ENCODE data around the gene LRRC3C.
A peak's percentile ranks its signal among the peaks of the same experiment; 100 is the strongest.
"Not testable (repeated sequence)": the region's sequence is repeated elsewhere in the genome, so short reads cannot be mapped to it uniquely, and the experiment has no call there.

LRRC3C gene

GRCh38 chr17:39927101-39927928 lies at the start of gene LRRC3C, which contains the start of gene ORMDL3:
TSS of gene LRRC3C (plus strand) at chr17:39927732. CDS start at chr17:39941524, 13,792 bp downstream.
TSS of gene ORMDL3 (minus strand) at chr17:39927601. CDS start at chr17:39924203, 3,398 bp downstream.
- DNase-seq (ENCODE audit: low spot score), result peak; percentile 85

- DNase-seq (ENCODE audit: low spot score), result not testable (repeated sequence)
Measured at GRCh38 chr17:39886102-39886501, 41.4 kb upstream of the LRRC3C start.

GRCh38 chr17:39887078-39887477 lies 40.5 kb upstream of the LRRC3C start:
- no peak for DNase-seq (ENCODE audit: low spot score)

- DNase-seq (ENCODE audit: low spot score), result no peak
Measured at GRCh38 chr17:39889200-39889599, 38.3 kb upstream of the LRRC3C start.

- no peak for DNase-seq (ENCODE audit: low spot score)
Measured at GRCh38 chr17:39894681-39895376, 32.7 kb upstream of the LRRC3C start.

GRCh38 chr17:39898088-39898487 lies 29.4 kb upstream of the LRRC3C start:
- no peak for DNase-seq (ENCODE audit: low spot score)

- no peak for DNase-seq (ENCODE audit: low spot score)
Measured at GRCh38 chr17:39899215-39899614, 28.3 kb upstream of the LRRC3C start.

- DNase-seq (ENCODE audit: low spot score), result not testable (repeated sequence)
Measured at GRCh38 chr17:39902027-39902426, 25.5 kb upstream of the LRRC3C start.

GRCh38 chr17:39903158-39903884 lies 24.2 kb upstream of the LRRC3C start:
- no peak for DNase-seq (ENCODE audit: low spot score)

- DNase-seq (ENCODE audit: low spot score), result no peak
Measured at GRCh38 chr17:39904990-39905288, 22.6 kb upstream of the LRRC3C start.

GRCh38 chr17:39908789-39909352 lies 18.7 kb upstream of the LRRC3C start:
- DNase-seq (ENCODE audit: low spot score), result no peak

GRCh38 chr17:39913989-39914388 lies 13.5 kb upstream of the LRRC3C start:
- DNase-seq (ENCODE audit: low spot score), result no peak

- DNase-seq (ENCODE audit: low spot score), result no peak
Measured at GRCh38 chr17:39915559-39915958, 12.0 kb upstream of the LRRC3C start.

GRCh38 chr17:39916918-39917317 lies 10.6 kb upstream of the LRRC3C start:
- no peak for DNase-seq (ENCODE audit: low spot score)

GRCh38 chr17:39919087-39919683 lies 8.3 kb upstream of the LRRC3C start:
- DNase-seq (ENCODE audit: low spot score), result no peak

- DNase-seq (ENCODE audit: low spot score), result no peak
Measured at GRCh38 chr17:39920218-39921210, 7.0 kb upstream of the LRRC3C start.

GRCh38 chr17:39921323-39921722 lies 6.2 kb upstream of the LRRC3C start:
- no peak for DNase-seq (ENCODE audit: low spot score)

- no peak for DNase-seq (ENCODE audit: low spot score)
Measured at GRCh38 chr17:39922006-39922405, 5.5 kb upstream of the LRRC3C start.

GRCh38 chr17:39923230-39923629 lies 4.3 kb upstream of the LRRC3C start:
- no peak for DNase-seq (ENCODE audit: low spot score)

GRCh38 chr17:39923836-39924690 lies 3.5 kb upstream of the LRRC3C start:
- peak; percentile 45 for DNase-seq (ENCODE audit: low spot score)
